SK-N-SH (cell line): ENCODE measurements around the gene TMEM234. TPM values are rescaled to one million over a fixed set of nuclear protein-coding genes. Genes with fewer than 3 reads are reported as not detected.
A peak's percentile ranks its signal among the peaks of the same experiment; 100 is the strongest.

Experiments used
- CTCF ChIA-PET: fragments of 300-600, 350-600 bp; formaldehyde crosslinking; extraction: SDS; loops from one replicate; lab custom pipeline; 2021; lab: Yijun Ruan, JAX
- POLR2A ChIA-PET: fragments of 350-600 bp; sonication (Branson Sonifier 250); formaldehyde crosslinking; extraction: SDS; loops from one replicate; lab custom pipeline; 2020; ENCODE audit warnings: antibody characterized with exemption, inconsistent platforms; lab: Yijun Ruan, JAX
- DNase-seq: peaks from one replicate; pipeline ENCODE4 v3.0.0; 2012
- H2AFZ ChIP-seq: fragments of 200-600 bp; sonication (generic); 2 replicates; pipeline ENCODE4 v1.8.1; 2016; ENCODE audit warnings: antibody characterized with exemption, mild to moderate bottlenecking, low read depth
- H3F3A ChIP-seq: fragments of 200-600 bp; sonication (generic); replicated peaks from 2 replicates; pipeline ENCODE3; 2016; ENCODE audit warnings: antibody characterized with exemption, mild to moderate bottlenecking; ENCODE audit not compliant: insufficient read depth
- H3K27ac ChIP-seq, 2 experiments: fragments of 200-500 bp in 1 of 2; fragments of 200-600 bp in 1 of 2; sonication (Bioruptor generic) in 1 of 2; sonication (generic), shearing (Covaris generic) in 1 of 2; 2 replicates each; pipeline versions ENCODE4 v1.5.1 to v1.6.1; 2014 to 2016; ENCODE audit warnings: low read depth in 2 of 2, inconsistent platforms in 1 of 2, low read length in 1 of 2, mild to moderate bottlenecking in 1 of 2, mixed read lengths in 1 of 2
- H3K27me3 ChIP-seq: fragments of 200-600 bp; sonication (generic), shearing (Covaris generic); 2 replicates; pipeline ENCODE4 v1.6.1; 2016; ENCODE audit warnings: mixed run types; ENCODE audit not compliant: insufficient read depth
- H3K36me3 ChIP-seq, 2 experiments: fragments of 200-500 bp in 1 of 2; fragments of 200-600 bp in 1 of 2; sonication (Bioruptor generic) in 1 of 2; sonication (generic) in 1 of 2; replicated peaks in 1 of 2; 2 replicates each; pipeline versions ENCODE3 to v1.5.1; 2014 to 2016; ENCODE audit warnings: low read length in 1 of 2, mild to moderate bottlenecking in 1 of 2; ENCODE audit not compliant: insufficient read depth in 2 of 2, control insufficient read depth in 1 of 2
- H3K4me1 ChIP-seq, 2 experiments: fragments of 200-500 bp in 1 of 2; fragments of 200-600 bp in 1 of 2; sonication (Bioruptor generic) in 1 of 2; sonication (generic), shearing (Covaris generic) in 1 of 2; 2 replicates each; pipeline versions ENCODE4 v1.5.1 to v1.6.1; 2014 to 2016; ENCODE audit warnings: low read depth in 1 of 2, low read length in 1 of 2, mixed run types in 1 of 2; ENCODE audit not compliant: insufficient read depth in 2 of 2, control insufficient read depth in 1 of 2
- H3K4me2 ChIP-seq: fragments of 200-600 bp; sonication (generic), shearing (Covaris generic); 2 replicates; pipeline ENCODE4 v1.6.1; 2017; ENCODE audit warnings: mixed run types
- H3K4me3 ChIP-seq, 2 experiments: fragments of 200-500 bp in 1 of 2; fragments of 200-600 bp in 1 of 2; sonication (Bioruptor generic) in 1 of 2; sonication (generic), shearing (Covaris generic) in 1 of 2; 2 replicates each; pipeline versions ENCODE4 v1.5.1 to v1.8.1; 2014 to 2016; ENCODE audit warnings: low read depth in 2 of 2, inconsistent platforms in 1 of 2, low read length in 1 of 2, mild to moderate bottlenecking in 1 of 2, mixed read lengths in 1 of 2, moderate library complexity in 1 of 2
- H3K79me2 ChIP-seq: fragments of 200-600 bp; sonication (generic); 2 replicates; pipeline ENCODE4 v1.8.1; 2017; ENCODE audit warnings: mild to moderate bottlenecking; ENCODE audit not compliant: insufficient read depth
- H3K9ac ChIP-seq: fragments of 200-600 bp; sonication (generic); 2 replicates; pipeline ENCODE4 v1.6.1; 2017; ENCODE audit warnings: mixed run types
- H3K9me2 ChIP-seq: fragments of 200-600 bp; sonication (generic); 2 replicates; pipeline ENCODE4 v1.6.1; 2017; ENCODE audit warnings: mixed run types
- H3K9me3 ChIP-seq: fragments of 200-600 bp; sonication (generic); 2 replicates; pipeline ENCODE4 v1.6.1; 2017; ENCODE audit warnings: mixed run types, mild to moderate bottlenecking, moderate library complexity
- H4K20me1 ChIP-seq: fragments of 200-600 bp; sonication (generic); 2 replicates; pipeline ENCODE4 v1.6.1; 2017; ENCODE audit warnings: mild to moderate bottlenecking, mixed run types; ENCODE audit not compliant: insufficient read depth
- FOSL2 ChIP-seq: IDR thresholded peaks from 2 replicates; pipeline ENCODE4 v1.4.0; 2012; ENCODE audit warnings: low read depth, mild to moderate bottlenecking, moderate library complexity, borderline replicate concordance
- FOXJ3 ChIP-seq: sonication (generic); formaldehyde crosslinking; IDR thresholded peaks from 2 replicates; pipeline ENCODE4 v1.5.1; 2020; ENCODE audit warnings: mild to moderate bottlenecking, missing genetic modification reagents
- FOXM1 ChIP-seq: IDR thresholded peaks from 2 replicates; pipeline ENCODE4 v1.4.0; 2012; ENCODE audit warnings: low read depth, mild to moderate bottlenecking
- GATA2 ChIP-seq: sonication (generic); formaldehyde crosslinking; IDR thresholded peaks from 2 replicates; pipeline ENCODE4 v1.5.0; 2020; ENCODE audit warnings: mild to moderate bottlenecking, missing genetic modification reagents
- MXI1 ChIP-seq: IDR thresholded peaks from 2 replicates; pipeline ENCODE4 v1.6.1; 2012; ENCODE audit warnings: mild to moderate bottlenecking, low read depth, low read length, improper control_type of control experiment
- NRF1 ChIP-seq: IDR thresholded peaks from 2 replicates; pipeline ENCODE4 v1.6.1; 2012; ENCODE audit warnings: low read depth, mild to moderate bottlenecking, low read length
- RCOR1 ChIP-seq: fragments of 150-350 bp; IDR thresholded peaks from 2 replicates; pipeline ENCODE4 v1.6.1; 2017; ENCODE audit warnings: antibody characterized with exemption, low read length
- SMC3 ChIP-seq: IDR thresholded peaks from 2 replicates; pipeline ENCODE4 v1.6.1; 2012; ENCODE audit warnings: low read depth, low read length, improper control_type of control experiment
- TCF12 ChIP-seq: IDR thresholded peaks from 2 replicates; pipeline ENCODE4 v1.4.0; 2012
- TEAD4 ChIP-seq: IDR thresholded peaks from 2 replicates; pipeline ENCODE4 v1.4.0; 2012; ENCODE audit warnings: mild to moderate bottlenecking, borderline replicate concordance; ENCODE audit not compliant: insufficient read depth
- WGBS: methylation state at CpG from one replicate; pipeline ENCODE4 v1.1.6; 2017; ENCODE audit warnings: low lambda C conversion rate; 5-methylcytosine and 5-hydroxymethylcytosine counted together
- polyA plus RNA-seq, 3 experiments: library from polyadenylated mRNA; depleted of rRNA; stranded (reverse); fragments of >200 nt; gene quantifications; 2 replicates each; pipeline ENCODE4 v1.2.3, GENCODE V29; 2012
- TF ChIP-seq, protein P1 (sequence below): IDR thresholded peaks from 2 replicates; pipeline ENCODE4 v1.4.0; 2012; ENCODE audit warnings: low read depth
- TF ChIP-seq, protein P2 (sequence below): fragments of 150-350 bp; IDR thresholded peaks from 2 replicates; pipeline ENCODE4 v1.6.1; 2016; ENCODE audit warnings: mild to moderate bottlenecking, low read depth, low read length
- TF ChIP-seq, protein P3 (sequence below): IDR thresholded peaks from 2 replicates; pipeline ENCODE4; 2012
- TF ChIP-seq, protein P4 (sequence below): IDR thresholded peaks from 2 replicates; pipeline ENCODE4 v1.4.0; 2012; ENCODE audit warnings: low read depth, borderline replicate concordance
- TF ChIP-seq, protein P5 (sequence below): fragments of 150-350 bp; IDR thresholded peaks from 2 replicates; pipeline ENCODE4 v1.6.1; 2017; ENCODE audit warnings: antibody characterized with exemption, low read length, low read depth, borderline replicate concordance

The TMEM234 gene
- polyA plus RNA-seq, 1 of the 3 experiments (the other 2 are of a cell fraction) = 31.9 TPM

DNA sequence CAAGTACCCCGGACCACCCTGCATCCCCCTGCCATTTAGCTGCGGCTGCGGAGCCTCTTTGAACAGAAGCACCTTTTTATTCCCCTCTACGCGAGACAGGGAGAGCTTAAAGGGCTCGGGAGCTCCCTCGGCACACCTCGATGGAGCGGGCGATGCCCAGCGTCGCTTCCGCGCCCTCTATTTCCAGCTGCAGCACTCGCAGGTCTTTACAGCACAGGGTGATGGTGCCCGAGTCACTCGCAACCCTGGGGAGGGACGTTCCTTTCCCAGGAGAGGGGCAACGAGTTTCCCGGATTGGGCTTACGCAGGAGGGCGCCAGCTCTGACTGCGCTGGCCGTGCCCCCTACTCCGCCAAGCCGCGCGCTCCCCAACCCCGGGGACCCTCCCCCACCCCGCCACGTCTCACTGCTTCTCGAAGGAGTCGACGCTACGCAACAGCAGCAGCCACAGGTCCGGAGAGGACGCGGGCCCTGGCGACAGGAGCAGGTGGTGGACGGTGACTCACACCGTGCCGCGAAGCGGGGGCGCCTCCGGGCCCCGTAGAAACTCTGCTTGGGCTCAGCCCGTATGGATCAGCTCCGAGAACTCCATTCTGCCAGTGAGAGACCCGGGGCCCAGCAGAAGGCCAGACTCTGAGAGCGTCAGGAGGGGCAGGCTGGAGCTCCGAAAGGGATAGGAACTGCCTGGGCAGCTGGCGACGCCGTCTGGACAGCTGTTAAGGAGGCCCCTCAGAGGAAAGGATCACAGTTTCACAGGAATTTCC, 19.0 kb upstream of the TMEM234 start:
- H2AFZ ChIP-seq = peak overlapping the region; percentile 89; the same call in 1 of the 2 replicates
- no peaks in the 10 kb centered on the region for H3K27me3 ChIP-seq
- no peaks in the 10 kb centered on the region for H3K9me3 ChIP-seq
- H3K4me1 ChIP-seq = peaks cover 6 to 13% of the 10 kb centered on the region in 2 experiments; a peak in 2 of 4 replicates
- H3K9me2 ChIP-seq = no peaks in the 10 kb centered on the region
- ChIA-PET POLR2A (interaction anchor here (0.5 to 2.1 kb wide), 11 partner anchors 12 to 95 kb away, joined by 3 to 14 read pairs (median 3); partner anchors contain the start of gene MARCKSL1), CTCF (interaction anchor here (0.7 to 3.7 kb wide), 12 partner anchors 12 to 215 kb away, joined by 3 to 24 read pairs (median 4); partner anchors contain the start of genes EIF3I and TMEM234)
- TF ChIP-seq FOXJ3 = no peak
- no peak for TF ChIP-seq FOXM1
- TF ChIP-seq, protein P1, sequence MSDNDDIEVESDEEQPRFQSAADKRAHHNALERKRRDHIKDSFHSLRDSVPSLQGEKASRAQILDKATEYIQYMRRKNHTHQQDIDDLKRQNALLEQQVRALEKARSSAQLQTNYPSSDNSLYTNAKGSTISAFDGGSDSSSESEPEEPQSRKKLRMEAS = peak; percentile 75
- TF ChIP-seq, protein P2, sequence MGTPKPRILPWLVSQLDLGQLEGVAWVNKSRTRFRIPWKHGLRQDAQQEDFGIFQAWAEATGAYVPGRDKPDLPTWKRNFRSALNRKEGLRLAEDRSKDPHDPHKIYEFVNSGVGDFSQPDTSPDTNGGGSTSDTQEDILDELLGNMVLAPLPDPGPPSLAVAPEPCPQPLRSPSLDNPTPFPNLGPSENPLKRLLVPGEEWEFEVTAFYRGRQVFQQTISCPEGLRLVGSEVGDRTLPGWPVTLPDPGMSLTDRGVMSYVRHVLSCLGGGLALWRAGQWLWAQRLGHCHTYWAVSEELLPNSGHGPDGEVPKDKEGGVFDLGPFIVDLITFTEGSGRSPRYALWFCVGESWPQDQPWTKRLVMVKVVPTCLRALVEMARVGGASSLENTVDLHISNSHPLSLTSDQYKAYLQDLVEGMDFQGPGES = no peak
- TF ChIP-seq, protein P3, sequence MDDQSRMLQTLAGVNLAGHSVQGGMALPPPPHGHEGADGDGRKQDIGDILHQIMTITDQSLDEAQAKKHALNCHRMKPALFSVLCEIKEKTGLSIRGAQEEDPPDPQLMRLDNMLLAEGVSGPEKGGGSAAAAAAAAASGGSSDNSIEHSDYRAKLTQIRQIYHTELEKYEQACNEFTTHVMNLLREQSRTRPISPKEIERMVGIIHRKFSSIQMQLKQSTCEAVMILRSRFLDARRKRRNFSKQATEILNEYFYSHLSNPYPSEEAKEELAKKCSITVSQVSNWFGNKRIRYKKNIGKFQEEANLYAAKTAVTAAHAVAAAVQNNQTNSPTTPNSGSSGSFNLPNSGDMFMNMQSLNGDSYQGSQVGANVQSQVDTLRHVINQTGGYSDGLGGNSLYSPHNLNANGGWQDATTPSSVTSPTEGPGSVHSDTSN = no peak
- TF ChIP-seq MXI1 = no peak
- no peak for TF ChIP-seq SMC3
- TF ChIP-seq, protein P4, sequence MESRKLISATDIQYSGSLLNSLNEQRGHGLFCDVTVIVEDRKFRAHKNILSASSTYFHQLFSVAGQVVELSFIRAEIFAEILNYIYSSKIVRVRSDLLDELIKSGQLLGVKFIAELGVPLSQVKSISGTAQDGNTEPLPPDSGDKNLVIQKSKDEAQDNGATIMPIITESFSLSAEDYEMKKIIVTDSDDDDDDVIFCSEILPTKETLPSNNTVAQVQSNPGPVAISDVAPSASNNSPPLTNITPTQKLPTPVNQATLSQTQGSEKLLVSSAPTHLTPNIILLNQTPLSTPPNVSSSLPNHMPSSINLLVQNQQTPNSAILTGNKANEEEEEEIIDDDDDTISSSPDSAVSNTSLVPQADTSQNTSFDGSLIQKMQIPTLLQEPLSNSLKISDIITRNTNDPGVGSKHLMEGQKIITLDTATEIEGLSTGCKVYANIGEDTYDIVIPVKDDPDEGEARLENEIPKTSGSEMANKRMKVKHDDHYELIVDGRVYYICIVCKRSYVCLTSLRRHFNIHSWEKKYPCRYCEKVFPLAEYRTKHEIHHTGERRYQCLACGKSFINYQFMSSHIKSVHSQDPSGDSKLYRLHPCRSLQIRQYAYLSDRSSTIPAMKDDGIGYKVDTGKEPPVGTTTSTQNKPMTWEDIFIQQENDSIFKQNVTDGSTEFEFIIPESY = no peak
- TF ChIP-seq NRF1 = no peak
- no peak for TF ChIP-seq TEAD4
- peak; percentile 28; the same call in 1 of the 2 replicates for TF ChIP-seq FOSL2
- TF ChIP-seq GATA2 = no peak
- TF ChIP-seq, protein P5, sequence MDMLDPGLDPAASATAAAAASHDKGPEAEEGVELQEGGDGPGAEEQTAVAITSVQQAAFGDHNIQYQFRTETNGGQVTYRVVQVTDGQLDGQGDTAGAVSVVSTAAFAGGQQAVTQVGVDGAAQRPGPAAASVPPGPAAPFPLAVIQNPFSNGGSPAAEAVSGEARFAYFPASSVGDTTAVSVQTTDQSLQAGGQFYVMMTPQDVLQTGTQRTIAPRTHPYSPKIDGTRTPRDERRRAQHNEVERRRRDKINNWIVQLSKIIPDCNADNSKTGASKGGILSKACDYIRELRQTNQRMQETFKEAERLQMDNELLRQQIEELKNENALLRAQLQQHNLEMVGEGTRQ = no peak
- TF ChIP-seq RCOR1 = no peak
- TF ChIP-seq TCF12 = no peak
- H4K20me1 ChIP-seq = no peaks in the 10 kb centered on the region
- DNase-seq = peak; percentile 79
- peaks cover 22% of the 10 kb centered on the region for H3F3A ChIP-seq
- H3K4me3 ChIP-seq = peak overlapping the region; percentile 51 to 57
- H3K36me3 ChIP-seq = no peaks in the 10 kb centered on the region
- H3K79me2 ChIP-seq = no peaks in the 10 kb centered on the region
- peak overlapping the region; percentile 25; the same call in 1 of the 2 replicates for H3K9ac ChIP-seq
- H3K4me2 ChIP-seq = peak overlapping the region; percentile 83
- 8% methylated on average over 20 of the region's 55 CpGs for WGBS
- no peak overlapping the region; a peak in 1 of 4 replicates for H3K27ac ChIP-seq
